GM23248 (cell line): ENCODE data around the gene IMPDH1. TPM values are rescaled to one million over a fixed set of nuclear protein-coding genes. Genes with fewer than 3 reads are reported as not detected.

Source experiments
- DNase-seq: peaks from one replicate; pipeline ENCODE4 v3.0.0-alpha.2; 2015
- H2AFZ ChIP-seq: fragments of 200-600 bp; sonication (generic); 2 replicates; pipeline ENCODE4 v1.6.1; 2016; ENCODE audit warnings: antibody characterized with exemption
- H3F3A ChIP-seq: fragments of 200-600 bp; sonication (generic); 2 replicates; pipeline ENCODE4 v1.6.1; 2016; ENCODE audit warnings: mild to moderate bottlenecking, antibody characterized with exemption, mixed run types; ENCODE audit not compliant: insufficient read depth
- H3K27ac ChIP-seq: fragments of 200-600 bp; sonication (generic); 2 replicates; pipeline ENCODE4 v1.5.1; 2016; ENCODE audit warnings: mild to moderate bottlenecking
- H3K27me3 ChIP-seq: fragments of 200-600 bp; sonication (generic); replicated peaks from 2 replicates; pipeline ENCODE4 v1.6.1; 2016; ENCODE audit warnings: mild to moderate bottlenecking; ENCODE audit not compliant: insufficient read depth
- H3K36me3 ChIP-seq: fragments of 200-600 bp; sonication (generic); 2 replicates; pipeline ENCODE4 v1.6.1; 2016; ENCODE audit warnings: low read depth, mild to moderate bottlenecking
- H3K4me1 ChIP-seq: fragments of 200-600 bp; sonication (generic); 2 replicates; pipeline ENCODE4 v1.6.1; 2016; ENCODE audit warnings: mild to moderate bottlenecking; ENCODE audit not compliant: insufficient read depth
- H3K4me2 ChIP-seq: fragments of 200-600 bp; sonication (generic); one replicate; pipeline ENCODE4 v1.6.1; 2016; ENCODE audit warnings: mild to moderate bottlenecking; ENCODE audit not compliant: unreplicated experiment
- H3K4me3 ChIP-seq: fragments of 200-600 bp; sonication (generic); 2 replicates; pipeline ENCODE4 v1.5.1; 2016; ENCODE audit warnings: mild to moderate bottlenecking
- H3K79me2 ChIP-seq: fragments of 200-600 bp; sonication (generic); 2 replicates; pipeline ENCODE4 v1.6.1; 2016; ENCODE audit warnings: mild to moderate bottlenecking; ENCODE audit not compliant: insufficient read depth
- H3K9ac ChIP-seq: fragments of 200-600 bp; sonication (generic); 2 replicates; pipeline ENCODE4 v1.6.1; 2016; ENCODE audit warnings: mild to moderate bottlenecking
- H3K9me2 ChIP-seq: fragments of 200-600 bp; sonication (generic); 2 replicates; pipeline ENCODE4 v1.6.1; 2016; ENCODE audit warnings: mixed run types, mild to moderate bottlenecking, moderate library complexity; ENCODE audit not compliant: insufficient read depth
- H3K9me3 ChIP-seq: fragments of 200-600 bp; sonication (generic); one replicate; pipeline ENCODE4 v1.6.1; 2017; ENCODE audit warnings: low read depth
- H4K20me1 ChIP-seq: fragments of 200-600 bp; sonication (generic); 2 replicates; pipeline ENCODE4 v1.6.0; 2016; ENCODE audit not compliant: insufficient read depth
- EZH2 ChIP-seq: fragments of 200-600 bp; sonication (generic); IDR thresholded peaks from 2 replicates; pipeline ENCODE4 v1.6.1; 2018; ENCODE audit warnings: antibody characterized with exemption, mild to moderate bottlenecking; ENCODE audit not compliant: insufficient read depth, poor library complexity, severe bottlenecking
- EZH2phosphoT487 ChIP-seq: fragments of 200-600 bp; sonication (generic); IDR thresholded peaks from 2 replicates; pipeline ENCODE4 v1.6.1; 2018; ENCODE audit warnings: antibody characterized with exemption, moderate library complexity, mild to moderate bottlenecking, low read depth; ENCODE audit not compliant: insufficient read depth
- WGBS, 2 experiments: methylation state at CpG; one replicate each; pipeline ENCODE4 v1.1.6; 2015 to 2017; ENCODE audit warnings: low lambda C conversion rate in 2 of 2, low coverage in 1 of 2; ENCODE audit errors: missing lambda C conversion rate in 2 of 2; 5-methylcytosine and 5-hydroxymethylcytosine counted together
- in situ Hi-C: fragments of 300-500 bp; cut with MboI; formaldehyde crosslinking; loops from 2 replicates; pipeline ENCODE4 v1.15.0; 2020
- polyA plus RNA-seq: library from polyadenylated mRNA; unstranded; fragments of >200 nt; fragmentation: Nextera tagmentation; extraction: Ambion mirVana; gene quantifications from 2 replicates; pipeline ENCODE4 v1.2.1, GENCODE V29; 2016
- total RNA-seq: library from RNA; depleted of rRNA; stranded (reverse); fragments of >200 nt; shearing (Covaris generic); gene quantifications from 2 replicates; pipeline ENCODE4 v1.2.3, GENCODE V29; 2014

Gene IMPDH1
- total and polyA plus RNA-seq, 2 experiments from 2014 or later, result 89.9 to 97.3 TPM

DNA sequence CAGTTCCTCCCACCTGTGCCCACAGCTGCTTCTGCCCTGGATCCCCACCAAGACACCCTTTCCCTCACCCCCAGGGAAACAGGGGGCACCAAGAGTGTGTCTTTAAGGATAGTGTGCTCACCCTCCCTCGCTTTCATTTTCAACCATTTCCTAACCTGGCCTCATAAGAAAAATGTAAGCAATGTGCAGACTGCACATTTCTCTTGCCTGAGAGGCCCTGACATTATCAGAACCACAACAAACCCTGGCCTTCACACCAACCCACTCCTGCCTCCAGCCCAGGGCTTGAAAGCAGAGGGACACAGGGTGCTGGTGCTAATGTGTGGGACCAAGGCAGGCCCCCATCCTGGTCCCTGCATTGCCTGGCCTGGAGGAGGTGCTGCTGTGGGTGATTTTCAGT, 11.0 kb upstream of the IMPDH1 start:
- Histone ChIP-seq H2AFZ (no peak overlapping the region), H3K9me3 (no peaks in the 10 kb centered on the region), H3K36me3 (no peaks in the 10 kb centered on the region), H3K4me2 (no peak overlapping the region), H3K4me1 (no peaks in the 10 kb centered on the region), H3K4me3 (no peak overlapping the region), H3K9me2 (no peaks in the 10 kb centered on the region), H4K20me1 (no peaks in the 10 kb centered on the region), H3K79me2 (no peaks in the 10 kb centered on the region), H3K27ac (no peak overlapping the region), H3K27me3 (no peaks in the 10 kb centered on the region), H3K9ac (no peak overlapping the region), H3F3A (no peaks in the 10 kb centered on the region)
- 88 to 96% methylated on average over 1 of the region's 1 CpG for WGBS, 2 experiments
- in situ Hi-C loops, result no loop called here
- TF ChIP-seq EZH2 (no peak), EZH2phosphoT487 (no peak)
- no peak for DNase-seq

DNA sequence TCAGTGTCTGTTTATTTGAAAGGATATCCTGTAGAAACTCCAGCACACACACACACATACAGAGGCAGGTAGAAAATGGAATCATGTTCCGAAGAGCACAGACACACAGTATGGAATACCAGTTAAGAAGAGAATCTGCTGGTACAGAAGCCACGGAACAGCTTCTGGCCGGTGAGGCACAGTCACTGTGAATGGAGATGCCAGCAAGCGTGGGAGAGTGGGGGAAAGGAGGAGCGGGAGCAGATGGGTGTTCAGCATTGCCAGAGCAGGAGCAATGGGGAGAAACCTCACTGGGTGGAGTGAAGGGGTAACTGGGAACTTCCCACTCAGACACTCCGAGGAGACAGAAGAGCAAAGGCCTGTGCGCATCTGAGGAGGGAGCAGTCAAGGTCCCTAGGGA, 9.5 kb upstream of the IMPDH1 start:
- Histone ChIP-seq H3K9ac (no peak overlapping the region), H3K4me1 (no peaks in the 10 kb centered on the region), H3K4me3 (no peak overlapping the region), H3K9me3 (no peaks in the 10 kb centered on the region), H3K36me3 (no peaks in the 10 kb centered on the region), H3K79me2 (no peaks in the 10 kb centered on the region), H4K20me1 (no peaks in the 10 kb centered on the region), H3K27me3 (no peaks in the 10 kb centered on the region), H3K4me2 (no peak overlapping the region), H3F3A (no peaks in the 10 kb centered on the region), H3K9me2 (no peaks in the 10 kb centered on the region), H2AFZ (no peak overlapping the region), H3K27ac (no peak overlapping the region)
- in situ Hi-C loops, result no loop called here
- WGBS, 2 experiments, result 84 to 89% methylated on average over 7 of the region's 7 CpGs
- no peak for DNase-seq
- TF ChIP-seq EZH2phosphoT487, result no peak
- no peak for TF ChIP-seq EZH2

DNA sequence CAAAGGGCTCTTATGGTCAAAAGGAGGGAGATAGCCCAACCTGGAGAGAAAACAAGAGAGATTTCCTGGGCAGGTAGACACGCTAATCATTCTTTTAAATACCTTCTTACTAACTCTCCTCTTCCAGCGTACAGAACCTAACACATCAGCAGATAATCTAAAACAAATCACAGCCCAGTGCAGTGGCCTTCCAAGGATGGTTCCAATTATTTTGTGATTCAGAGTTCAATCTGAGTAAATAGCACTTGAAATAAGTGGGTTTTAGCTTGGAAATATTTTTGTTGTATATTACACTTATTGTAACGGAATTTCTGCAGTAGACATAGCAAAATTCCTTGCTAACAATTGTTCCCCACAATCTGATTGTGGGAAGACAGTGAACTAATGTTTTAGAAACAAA, 7.3 kb upstream of the IMPDH1 start:
- Histone ChIP-seq H3K9ac (no peak overlapping the region), H2AFZ (no peak overlapping the region), H3K4me2 (no peak overlapping the region), H4K20me1 (no peaks in the 10 kb centered on the region), H3K4me3 (no peak overlapping the region), H3K27me3 (no peaks in the 10 kb centered on the region), H3K79me2 (no peaks in the 10 kb centered on the region), H3K36me3 (no peaks in the 10 kb centered on the region), H3K27ac (no peak overlapping the region), H3F3A (no peaks in the 10 kb centered on the region), H3K9me3 (no peaks in the 10 kb centered on the region), H3K9me2 (no peaks in the 10 kb centered on the region), H3K4me1 (no peaks in the 10 kb centered on the region)
- no peak for DNase-seq
- no peak for TF ChIP-seq EZH2phosphoT487
- TF ChIP-seq EZH2, result no peak
- WGBS, 2 experiments, result 71 to 74% methylated on average over 3 of the region's 3 CpGs
- in situ Hi-C loops, result no loop called here

DNA sequence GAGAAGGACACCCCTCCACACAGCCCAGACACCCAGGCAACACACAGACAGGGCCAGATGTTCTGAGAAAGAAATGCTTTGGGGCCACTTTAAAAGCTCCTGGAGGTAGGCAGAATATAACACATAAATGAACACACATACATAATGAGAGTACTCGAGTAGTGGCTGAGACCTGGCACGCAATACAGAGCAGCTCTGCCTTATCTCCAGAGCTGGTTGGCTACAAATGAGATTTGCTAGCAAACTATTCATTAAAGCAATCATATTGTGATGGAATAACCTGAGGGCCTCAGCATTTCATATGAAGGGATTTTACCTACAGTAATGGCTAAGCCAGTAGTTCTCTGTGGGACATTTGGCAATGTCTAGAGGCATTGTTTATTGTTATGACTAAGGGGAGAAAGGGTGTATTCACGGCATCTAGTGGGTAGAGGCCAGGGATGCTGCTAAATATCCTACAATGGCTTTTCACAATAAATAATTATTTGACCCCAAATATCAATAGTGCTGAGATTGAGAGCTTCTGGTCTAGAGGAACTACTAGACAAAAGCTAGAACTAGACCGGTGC, 5.5 kb upstream of the IMPDH1 start:
- WGBS, 2 experiments, result 68 to 73% methylated on average over 4 of the region's 4 CpGs

DNA sequence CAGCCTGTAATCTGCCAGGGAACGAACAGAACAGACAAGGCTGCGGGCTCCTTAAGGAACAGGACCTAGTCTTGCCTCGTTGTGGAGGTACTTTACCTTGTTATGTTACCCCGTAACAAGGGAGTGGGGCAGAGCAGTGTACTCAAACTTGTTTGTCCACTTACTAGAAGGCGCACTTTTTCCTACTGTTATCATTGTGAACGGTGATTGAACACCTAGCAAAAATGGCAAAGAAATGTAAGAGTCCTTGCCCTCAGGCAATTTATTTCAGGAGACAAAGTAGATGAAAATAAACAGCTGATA, 620 bp upstream of the IMPDH1 start:
- in situ Hi-C loops, result no loop called here
- peaks cover 3% of the 10 kb centered on the region for H3K79me2 ChIP-seq
- 3% methylated on average over 6 of the region's 6 CpGs for WGBS, 2 experiments
- H3K4me2 ChIP-seq, result peak overlapping the region; percentile 86
- peak overlapping the region; percentile 86 for H2AFZ ChIP-seq
- H3K27me3 ChIP-seq, result no peaks in the 10 kb centered on the region
- H3K9ac ChIP-seq, result peak overlapping the region; percentile 69
- H3F3A ChIP-seq, result peaks cover 17% of the 10 kb centered on the region
- H3K4me1 ChIP-seq, result peaks cover 8% of the 10 kb centered on the region; the same call in 1 of the 2 replicates
- H3K36me3 ChIP-seq, result no peaks in the 10 kb centered on the region
- no peak for DNase-seq
- no peaks in the 10 kb centered on the region for H3K9me2 ChIP-seq
- TF ChIP-seq EZH2, result no peak
- no peak for TF ChIP-seq EZH2phosphoT487
- no peaks in the 10 kb centered on the region for H4K20me1 ChIP-seq
- peak overlapping the region; percentile 55 for H3K27ac ChIP-seq
- H3K4me3 ChIP-seq, result peak overlapping the region; percentile 74
- H3K9me3 ChIP-seq, result no peaks in the 10 kb centered on the region

More for the DNA sequence above, 5.5 kb upstream of the IMPDH1 start:
- Histone ChIP-seq H3K27me3 (no peaks in the 10 kb centered on the region), H3K9me3 (no peaks in the 10 kb centered on the region), H3K79me2 (no peaks in the 10 kb centered on the region), H3K9ac (no peak overlapping the region), H3K36me3 (no peaks in the 10 kb centered on the region), H3K4me1 (no peaks in the 10 kb centered on the region), H3K4me2 (no peak overlapping the region), H3F3A (peaks cover 3% of the 10 kb centered on the region; the same call in 1 of the 2 replicates), H2AFZ (no peak overlapping the region), H3K4me3 (no peak overlapping the region), H4K20me1 (no peaks in the 10 kb centered on the region), H3K27ac (no peak overlapping the region), H3K9me2 (no peaks in the 10 kb centered on the region)
- DNase-seq, result no peak
- in situ Hi-C loops, result no loop called here
- TF ChIP-seq EZH2phosphoT487, result no peak
- no peak for TF ChIP-seq EZH2
